PC-9 (cell line): ENCODE data around the gene IGFL4. TPM values are rescaled to one million over a fixed set of nuclear protein-coding genes. Genes with fewer than 3 reads are reported as not detected.

Experiments used
- BruUV-seq: library from RNA; stranded (reverse); fragments of 400-500 nt; replicated peaks from 2 replicates; lab custom pipeline; 2021; lab: Mats Ljungman, UMichigan
- CTCF ChIA-PET: fragments of 300-600 bp; sonication (Branson Sonifier 250); formaldehyde crosslinking; loops from one replicate; lab custom pipeline; 2022; ENCODE audit warnings: antibody characterized with exemption; lab: Charles Lee
- POLR2A ChIA-PET: fragments of 300-600 bp; sonication (Branson Sonifier 250); formaldehyde crosslinking; loops from one replicate; lab custom pipeline; 2022; ENCODE audit warnings: antibody characterized with exemption; ENCODE audit not compliant: unreplicated experiment; lab: Charles Lee
- DNase-seq, 2 experiments: peaks; one replicate each; pipeline versions ENCODE4 v3.0.0 to v3.0.0-alpha.2; 2015 to 2022; ENCODE audit warnings: mixed read lengths in 1 of 2
- H2AFZ ChIP-seq: fragments of 200-600 bp; sonication (generic); 2 replicates; pipeline ENCODE4 v1.8.1; 2017; ENCODE audit warnings: antibody characterized with exemption
- H3F3A ChIP-seq: fragments of 200-600 bp; sonication (generic); 2 replicates; pipeline ENCODE4 v1.8.1; 2017; ENCODE audit warnings: antibody characterized with exemption, mild to moderate bottlenecking, low read depth; ENCODE audit not compliant: insufficient read depth
- H3K27ac ChIP-seq: fragments of 200-600 bp; sonication (generic); 2 replicates; pipeline ENCODE4 v1.6.1; 2016; ENCODE audit warnings: mixed run types
- H3K27me3 ChIP-seq: fragments of 200-600 bp; sonication (generic); 2 replicates; pipeline ENCODE4 v1.6.1; 2016; ENCODE audit warnings: low read depth, mixed run types; ENCODE audit not compliant: insufficient read depth
- H3K36me3 ChIP-seq: fragments of 200-600 bp; sonication (generic); 2 replicates; pipeline ENCODE4 v1.6.1; 2016; ENCODE audit warnings: low read depth, mixed run types
- H3K4me1 ChIP-seq: fragments of 200-600 bp; sonication (generic); replicated peaks from 2 replicates; pipeline ENCODE4 v1.6.1; 2016; ENCODE audit warnings: mixed run types; ENCODE audit not compliant: insufficient read depth
- H3K4me2 ChIP-seq: fragments of 200-600 bp; sonication (generic); 2 replicates; pipeline ENCODE4 v1.6.1; 2017; ENCODE audit warnings: mixed run types
- H3K4me3 ChIP-seq: fragments of 200-600 bp; sonication (generic); 2 replicates; pipeline ENCODE4 v1.6.1; 2016; ENCODE audit warnings: mixed run types
- H3K79me2 ChIP-seq: fragments of 200-600 bp; sonication (generic); 2 replicates; pipeline ENCODE4 v1.6.1; 2017; ENCODE audit warnings: low read depth, mixed run types
- H3K9me2 ChIP-seq: fragments of 200-600 bp; sonication (generic); 2 replicates; pipeline ENCODE4 v1.8.1; 2017; ENCODE audit warnings: mild to moderate bottlenecking; ENCODE audit not compliant: insufficient read depth
- H3K9me3 ChIP-seq: fragments of 200-600 bp; sonication (generic); 2 replicates; pipeline ENCODE4 v1.8.1; 2016; ENCODE audit warnings: low read depth; ENCODE audit not compliant: insufficient read depth
- H4K20me1 ChIP-seq: fragments of 200-600 bp; sonication (generic); 2 replicates; pipeline ENCODE4 v1.8.1; 2017; ENCODE audit not compliant: insufficient read depth
- EZH2 ChIP-seq: fragments of 200-600 bp; sonication (generic); IDR thresholded peaks from 2 replicates; pipeline ENCODE4 v1.8.0; 2017; ENCODE audit warnings: antibody characterized with exemption, low read depth
- intact Hi-C: fragments of 100-400 bp; cut with micrococcal nuclease; formaldehyde crosslinking; loops from one replicate; pipeline ENCODE4 v1.10.0; 2022; ENCODE audit not compliant: unreplicated experiment
- total RNA-seq: library from RNA; stranded (reverse); gene quantifications from 2 replicates; pipeline ENCODE4 v1.2.3, GENCODE V29; 2021
- TF ChIP-seq, protein P1 (sequence below): fragments of 200-600 bp; sonication (generic); conservative IDR thresholded peaks from 2 replicates; pipeline ENCODE4 v1.6.1; 2017; ENCODE audit warnings: mixed run types, antibody characterized with exemption, mild to moderate bottlenecking, moderate library complexity

Gene IGFL4
- total RNA-seq, 1 experiment from 2014 or later, result not detected

- BruUV-seq, result no TSS peak
- Histone ChIP-seq H2AFZ (no peak overlapping the region), H3K9me3 (no peaks in the 10 kb centered on the region), H3K4me2 (peak overlapping the region; percentile 78), H3K27ac (no peak overlapping the region), H3K36me3 (no peaks in the 10 kb centered on the region), H4K20me1 (no peaks in the 10 kb centered on the region), H3F3A (peaks cover 32% of the 10 kb centered on the region), H3K4me1 (peaks cover 43% of the 10 kb centered on the region), H3K27me3 (no peaks in the 10 kb centered on the region), H3K9me2 (no peaks in the 10 kb centered on the region), H3K79me2 (no peaks in the 10 kb centered on the region), H3K4me3 (no peak overlapping the region)
- intact Hi-C loops, result loop anchor here (2.0 to 10.0 kb wide), 3 partner anchors 211 to 299 kb away; partner anchors contain the start of genes FOXA3 and SYMPK
- ChIA-PET CTCF (interaction anchor here (1.0 to 1.5 kb wide), 3 partner anchors 8 to 213 kb away, joined by 3 to 6 read pairs (median 4); partner anchors contain the start of gene SYMPK), POLR2A (interaction anchor here (0.7 kb wide), 1 partner anchor 282 kb away, joined by 3 read pairs; no protein-coding TSS in a partner anchor)
- TF ChIP-seq EZH2, result no peak
- no peak for DNase-seq
Observed at GRCh38 chr19:46076031-46076880, 35.5 kb upstream of the IGFL4 start.

DNA sequence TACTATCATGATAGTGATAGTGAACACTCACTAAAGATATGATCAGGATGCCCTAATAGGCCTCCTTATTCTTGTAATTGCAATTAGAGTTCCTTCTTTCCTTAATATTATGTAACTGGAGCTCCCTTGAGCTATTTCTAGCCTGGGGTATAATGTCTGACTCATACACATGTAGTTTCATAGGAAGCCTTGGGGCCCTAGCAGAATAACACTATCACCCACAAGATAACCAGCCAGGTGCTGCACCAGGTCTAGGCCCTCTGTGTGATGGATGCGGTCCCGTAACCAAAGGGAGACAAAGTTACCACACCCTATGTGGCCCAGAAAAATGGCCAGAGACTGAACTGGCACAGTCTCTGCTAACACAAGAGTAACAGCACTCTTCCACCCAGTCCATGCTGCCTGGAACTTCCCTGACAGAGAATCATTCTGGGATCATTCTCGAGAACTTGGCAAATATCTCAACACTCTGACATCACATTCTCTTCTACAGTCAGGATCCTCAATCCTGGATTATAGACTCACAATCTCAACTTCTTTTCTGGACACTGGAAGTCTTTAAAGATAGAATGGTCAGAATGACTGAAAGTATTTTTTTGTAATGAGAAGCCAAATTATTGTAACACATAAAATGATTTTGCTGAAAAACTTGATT is 32.6 kb upstream of the IGFL4 start:
- no peak overlapping the region for H2AFZ ChIP-seq
- intact Hi-C loops, result loop anchor here (10.0 kb wide), 2 partner anchors 209 to 301 kb away; partner anchors contain the start of genes FOXA3 and SYMPK
- peak overlapping the region; percentile 18; the same call in 1 of the 2 replicates for H3K4me2 ChIP-seq
- POLR2A ChIA-PET, result interaction anchor here (0.5 to 0.7 kb wide), 2 partner anchors 9 to 381 kb away, joined by 3 to 6 read pairs; partner anchors contain the start of gene QPCTL
- no peak for TF ChIP-seq EZH2
- TF ChIP-seq, protein P1, sequence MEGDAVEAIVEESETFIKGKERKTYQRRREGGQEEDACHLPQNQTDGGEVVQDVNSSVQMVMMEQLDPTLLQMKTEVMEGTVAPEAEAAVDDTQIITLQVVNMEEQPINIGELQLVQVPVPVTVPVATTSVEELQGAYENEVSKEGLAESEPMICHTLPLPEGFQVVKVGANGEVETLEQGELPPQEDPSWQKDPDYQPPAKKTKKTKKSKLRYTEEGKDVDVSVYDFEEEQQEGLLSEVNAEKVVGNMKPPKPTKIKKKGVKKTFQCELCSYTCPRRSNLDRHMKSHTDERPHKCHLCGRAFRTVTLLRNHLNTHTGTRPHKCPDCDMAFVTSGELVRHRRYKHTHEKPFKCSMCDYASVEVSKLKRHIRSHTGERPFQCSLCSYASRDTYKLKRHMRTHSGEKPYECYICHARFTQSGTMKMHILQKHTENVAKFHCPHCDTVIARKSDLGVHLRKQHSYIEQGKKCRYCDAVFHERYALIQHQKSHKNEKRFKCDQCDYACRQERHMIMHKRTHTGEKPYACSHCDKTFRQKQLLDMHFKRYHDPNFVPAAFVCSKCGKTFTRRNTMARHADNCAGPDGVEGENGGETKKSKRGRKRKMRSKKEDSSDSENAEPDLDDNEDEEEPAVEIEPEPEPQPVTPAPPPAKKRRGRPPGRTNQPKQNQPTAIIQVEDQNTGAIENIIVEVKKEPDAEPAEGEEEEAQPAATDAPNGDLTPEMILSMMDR, result no peak
- no TSS peak for BruUV-seq
- no peaks in the 10 kb centered on the region for H3K27me3 ChIP-seq
- peaks cover 56% of the 10 kb centered on the region for H3K4me1 ChIP-seq
- DNase-seq, result peak; percentile 19 to 80
- H3K4me3 ChIP-seq, result no peak overlapping the region
- H3K79me2 ChIP-seq, result no peaks in the 10 kb centered on the region
- no peaks in the 10 kb centered on the region for H3K36me3 ChIP-seq
- peak overlapping the region; percentile 51 for H3K27ac ChIP-seq
- H4K20me1 ChIP-seq, result no peaks in the 10 kb centered on the region
- H3F3A ChIP-seq, result peaks cover 42% of the 10 kb centered on the region
- CTCF ChIA-PET, result interaction anchor here (0.7 to 1.2 kb wide), 2 partner anchors 39 to 45 kb away, joined by 3 to 9 read pairs; no protein-coding TSS in a partner anchor
- no peaks in the 10 kb centered on the region for H3K9me3 ChIP-seq
- no peaks in the 10 kb centered on the region for H3K9me2 ChIP-seq

- Histone ChIP-seq H3K9me2 (no peaks in the 10 kb centered on the region), H3K4me1 (peaks cover 85% of the 10 kb centered on the region), H3K36me3 (no peaks in the 10 kb centered on the region), H2AFZ (no peak overlapping the region), H3K79me2 (no peaks in the 10 kb centered on the region), H3K9me3 (no peaks in the 10 kb centered on the region), H4K20me1 (no peaks in the 10 kb centered on the region), H3F3A (peaks cover 70% of the 10 kb centered on the region), H3K4me3 (peak overlapping the region; percentile 4; the same call in 1 of the 2 replicates), H3K4me2 (peak overlapping the region; percentile 73), H3K27ac (peak overlapping the region; percentile 89), H3K27me3 (no peaks in the 10 kb centered on the region)
- intact Hi-C loops, result loop anchor here (2.0 to 10.0 kb wide), 3 partner anchors 29 to 305 kb away; partner anchors contain the start of genes FOXA3, IGFL4 and SYMPK
- BruUV-seq, result no TSS peak
- peak in 1 of 2 experiments; percentile 91 for DNase-seq
- POLR2A ChIA-PET, result interaction anchor here (0.6 to 0.7 kb wide), 3 partner anchors 8 to 46 kb away, joined by 4 to 7 read pairs (median 6); no protein-coding TSS in a partner anchor
- CTCF ChIA-PET, result no interaction called here
- TF ChIP-seq, protein P1, result no peak
- TF ChIP-seq EZH2, result no peak
Observed at GRCh38 chr19:46069806-46070341, 29.1 kb upstream of the IGFL4 start.
